Measurements from ENCODE around the gene ABCF2.
A peak's percentile ranks its signal among the peaks of the same experiment; 100 is the strongest.

ABCF2 gene

GRCh38 chr7:151242159-151243044 is 15.4 kb upstream of the ABCF2 start:
- no peak for DNase-seq (ENCODE audit: low spot score)

- no peak for DNase-seq (ENCODE audit: low spot score)
Observed at GRCh38 chr7:151241755-151242096, 14.7 kb upstream of the ABCF2 start.

DNA sequence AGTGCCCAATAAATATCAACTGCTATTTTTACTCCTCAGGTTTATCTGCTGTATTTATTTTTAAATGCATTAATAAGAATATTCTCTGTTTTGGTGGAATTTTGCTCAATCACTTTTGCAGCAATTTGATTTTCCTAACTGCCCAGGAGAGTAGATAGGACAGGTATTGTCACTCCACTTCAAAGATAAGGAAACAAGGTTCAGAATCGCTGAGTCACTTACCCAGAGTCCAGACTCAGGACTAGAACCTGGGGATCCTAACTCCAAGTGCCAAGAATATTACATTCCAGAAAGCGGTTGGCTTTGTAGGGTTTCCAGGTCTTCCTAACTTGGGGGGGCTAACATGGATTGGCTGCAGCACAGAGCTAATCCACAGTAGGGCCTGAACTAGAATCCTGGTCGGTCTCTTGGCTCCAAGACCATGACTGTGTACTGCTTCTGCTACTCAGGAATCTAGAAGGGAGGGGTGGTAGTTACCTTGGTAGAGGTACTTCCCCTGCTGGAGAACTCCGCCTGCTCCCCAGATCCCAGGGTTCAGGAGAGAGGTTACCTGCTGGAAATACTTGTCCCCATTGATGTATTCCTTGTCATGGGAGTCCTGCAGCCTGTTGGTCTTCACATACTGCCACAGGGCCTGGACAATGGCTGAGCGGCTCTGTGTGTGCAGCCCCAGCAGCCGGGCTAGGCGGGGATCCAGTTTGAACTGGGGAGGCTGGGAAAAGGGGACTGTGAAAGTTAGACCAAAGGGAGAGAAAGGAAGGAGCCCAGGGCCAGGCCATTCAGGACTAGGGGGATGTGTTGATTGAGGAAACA is 14.1 kb upstream of the ABCF2 start:
- DNase-seq (ENCODE audit: low spot score), result no peak

GRCh38 chr7:151240536-151240935 is 13.5 kb upstream of the ABCF2 start:
- no peak for DNase-seq (ENCODE audit: low spot score)

- DNase-seq (ENCODE audit: low spot score), result no peak
Observed at GRCh38 chr7:151239837-151240459, 12.9 kb upstream of the ABCF2 start.

DNA sequence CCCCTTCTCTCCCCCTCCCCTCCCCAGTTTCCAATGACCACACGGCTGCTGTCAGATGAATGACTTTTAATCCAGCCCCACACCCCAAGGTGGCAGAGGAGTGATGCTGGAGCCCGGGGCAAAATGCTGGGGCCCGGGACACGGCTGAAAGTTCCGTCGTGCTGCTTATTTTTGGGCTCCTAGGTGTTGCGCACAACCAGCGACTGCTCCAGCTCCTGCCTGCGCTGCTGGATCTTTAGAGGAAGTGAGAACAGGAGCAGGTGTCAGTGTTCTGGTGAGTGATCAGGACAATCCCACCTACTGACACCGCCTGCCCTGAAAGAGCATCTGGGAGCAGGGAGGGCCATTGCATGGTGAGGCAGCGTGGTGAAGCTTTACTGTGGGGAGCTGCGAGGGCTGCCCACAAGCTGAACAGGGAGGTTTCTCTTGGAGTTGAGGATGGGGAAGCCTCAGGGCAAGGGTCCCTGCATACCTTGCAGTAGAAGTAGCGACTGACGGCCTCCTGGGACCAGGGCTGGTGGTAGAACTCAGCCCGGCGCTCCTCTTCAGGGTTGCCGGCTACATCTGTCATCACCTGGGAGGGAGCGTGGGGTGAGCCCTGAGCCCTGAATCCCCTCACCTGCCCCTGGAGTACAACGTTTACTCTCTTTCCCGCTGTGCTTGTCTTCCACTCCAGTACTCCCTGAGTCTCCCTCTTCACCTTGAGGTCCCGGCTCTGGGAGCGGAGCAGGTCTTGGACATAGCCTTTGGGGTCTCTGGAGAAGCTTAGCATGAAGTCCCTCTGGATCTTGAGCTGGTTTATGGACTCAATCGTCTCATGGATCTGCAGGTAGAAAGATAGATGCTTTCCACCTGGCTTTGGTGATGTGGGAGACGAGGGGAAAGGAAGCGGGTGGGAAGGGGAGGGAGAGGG is 12.2 kb upstream of the ABCF2 start:
- DNase-seq (ENCODE audit: low spot score), result no peak

DNA sequence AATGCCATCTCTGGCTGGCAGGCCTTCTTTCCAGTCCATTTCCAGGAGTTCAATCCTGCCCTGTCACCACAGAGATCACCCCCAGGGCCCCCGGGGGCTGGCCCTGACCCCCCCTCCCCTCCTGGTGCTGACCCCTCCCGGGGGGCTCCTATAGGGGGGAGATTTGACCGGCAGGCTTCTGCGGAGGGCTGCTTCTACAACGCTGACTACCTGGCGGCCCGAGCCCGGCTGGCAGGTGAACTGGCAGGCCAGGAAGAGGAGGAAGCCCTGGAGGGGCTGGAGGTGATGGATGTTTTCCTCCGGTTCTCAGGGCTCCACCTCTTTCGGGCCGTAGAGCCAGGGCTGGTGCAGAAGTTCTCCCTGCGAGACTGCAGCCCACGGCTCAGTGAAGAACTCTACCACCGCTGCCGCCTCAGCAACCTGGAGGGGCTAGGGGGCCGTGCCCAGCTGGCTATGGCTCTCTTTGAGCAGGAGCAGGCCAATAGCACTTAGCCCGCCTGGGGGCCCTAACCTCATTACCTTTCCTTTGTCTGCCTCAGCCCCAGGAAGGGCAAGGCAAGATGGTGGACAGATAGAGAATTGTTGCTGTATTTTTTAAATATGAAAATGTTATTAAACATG is 11.3 kb upstream of the ABCF2 start:
- DNase-seq (ENCODE audit: low spot score), result no peak

DNA sequence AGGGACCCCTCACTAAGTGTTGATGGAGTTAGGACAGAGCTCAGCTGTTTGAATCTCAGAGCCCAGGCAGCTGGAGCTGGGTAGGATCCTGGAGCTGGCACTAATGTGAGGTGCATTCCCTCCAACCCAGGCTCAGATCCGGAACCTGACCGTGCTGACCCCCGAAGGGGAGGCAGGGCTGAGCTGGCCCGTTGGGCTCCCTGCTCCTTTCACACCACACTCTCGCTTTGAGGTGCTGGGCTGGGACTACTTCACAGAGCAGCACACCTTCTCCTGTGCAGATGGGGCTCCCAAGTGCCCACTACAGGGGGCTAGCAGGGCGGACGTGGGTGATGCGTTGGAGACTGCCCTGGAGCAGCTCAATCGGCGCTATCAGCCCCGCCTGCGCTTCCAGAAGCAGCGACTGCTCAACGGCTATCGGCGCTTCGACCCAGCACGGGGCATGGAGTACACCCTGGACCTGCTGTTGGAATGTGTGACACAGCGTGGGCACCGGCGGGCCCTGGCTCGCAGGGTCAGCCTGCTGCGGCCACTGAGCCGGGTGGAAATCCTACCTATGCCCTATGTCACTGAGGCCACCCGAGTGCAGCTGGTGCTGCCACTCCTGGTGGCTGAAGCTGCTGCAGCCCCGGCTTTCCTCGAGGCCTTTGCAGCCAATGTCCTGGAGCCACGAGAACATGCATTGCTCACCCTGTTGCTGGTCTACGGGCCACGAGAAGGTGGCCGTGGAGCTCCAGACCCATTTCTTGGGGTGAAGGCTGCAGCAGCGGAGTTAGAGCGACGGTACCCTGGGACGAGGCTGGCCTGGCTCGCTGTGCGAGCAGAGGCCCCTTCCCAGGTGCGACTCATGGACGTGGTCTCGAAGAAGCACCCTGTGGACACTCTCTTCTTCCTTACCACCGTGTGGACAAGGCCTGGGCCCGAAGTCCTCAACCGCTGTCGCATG is 10.5 kb upstream of the ABCF2 start:
- DNase-seq (ENCODE audit: low spot score), result no peak

GRCh38 chr7:151236406-151236805 is 9.4 kb upstream of the ABCF2 start:
- no peak for DNase-seq (ENCODE audit: low spot score)

GRCh38 chr7:151235091-151235787 is 8.2 kb upstream of the ABCF2 start:
- no peak for DNase-seq (ENCODE audit: low spot score)

- DNase-seq (ENCODE audit: low spot score), result no peak
Observed at GRCh38 chr7:151233804-151234203, 6.8 kb upstream of the ABCF2 start.

GRCh38 chr7:151232917-151233701 is 6.1 kb upstream of the ABCF2 start:
- no peak for DNase-seq (ENCODE audit: low spot score)

- DNase-seq (ENCODE audit: low spot score), result peak; percentile 85
Observed at GRCh38 chr7:151232091-151232916, 5.3 kb upstream of the ABCF2 start, which contains the start of gene CHPF2. TSS of gene CHPF2 (plus strand) at chr7:151232483. CDS start at chr7:151234012, 1,529 bp downstream.

DNA sequence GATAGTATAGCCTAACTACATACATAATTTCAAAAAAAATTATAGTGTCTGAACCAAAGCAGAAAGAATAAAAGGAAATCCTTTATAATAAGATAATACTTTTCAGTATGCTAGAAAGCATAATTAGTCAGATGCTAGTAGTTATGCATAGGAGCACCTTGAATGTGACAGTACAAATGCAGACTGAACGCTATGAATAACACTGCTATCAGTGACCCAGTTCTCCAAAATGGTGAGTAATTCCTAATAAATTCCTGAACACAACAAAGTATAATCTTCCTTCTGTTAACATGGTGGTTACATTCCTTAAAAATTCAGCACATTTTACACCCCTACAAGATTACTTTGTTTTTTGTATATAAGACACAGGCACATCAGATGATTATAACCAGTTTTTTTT is 4.1 kb upstream of the ABCF2 start:
- no peak for DNase-seq (ENCODE audit: low spot score)

DNA sequence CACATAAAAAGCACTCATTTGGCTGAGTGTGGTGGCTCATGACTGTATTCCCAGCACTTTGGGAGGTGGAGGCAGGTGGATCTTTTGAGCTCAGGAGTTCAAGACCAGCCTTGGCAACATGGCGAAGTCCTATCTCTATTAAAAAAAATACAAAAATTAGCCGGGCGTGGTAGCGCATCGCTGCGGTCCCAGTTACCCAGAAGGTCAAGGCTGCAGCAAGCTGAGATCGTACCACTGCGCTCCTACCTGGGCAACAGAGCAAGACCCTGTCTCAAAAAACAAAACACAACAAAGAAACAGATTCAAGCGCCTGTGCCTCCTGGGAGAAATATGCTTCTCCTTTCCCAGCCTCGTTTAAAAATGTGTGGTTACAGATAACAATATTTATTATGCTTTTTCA is 2.2 kb upstream of the ABCF2 start:
- no peak for DNase-seq (ENCODE audit: low spot score)

DNA sequence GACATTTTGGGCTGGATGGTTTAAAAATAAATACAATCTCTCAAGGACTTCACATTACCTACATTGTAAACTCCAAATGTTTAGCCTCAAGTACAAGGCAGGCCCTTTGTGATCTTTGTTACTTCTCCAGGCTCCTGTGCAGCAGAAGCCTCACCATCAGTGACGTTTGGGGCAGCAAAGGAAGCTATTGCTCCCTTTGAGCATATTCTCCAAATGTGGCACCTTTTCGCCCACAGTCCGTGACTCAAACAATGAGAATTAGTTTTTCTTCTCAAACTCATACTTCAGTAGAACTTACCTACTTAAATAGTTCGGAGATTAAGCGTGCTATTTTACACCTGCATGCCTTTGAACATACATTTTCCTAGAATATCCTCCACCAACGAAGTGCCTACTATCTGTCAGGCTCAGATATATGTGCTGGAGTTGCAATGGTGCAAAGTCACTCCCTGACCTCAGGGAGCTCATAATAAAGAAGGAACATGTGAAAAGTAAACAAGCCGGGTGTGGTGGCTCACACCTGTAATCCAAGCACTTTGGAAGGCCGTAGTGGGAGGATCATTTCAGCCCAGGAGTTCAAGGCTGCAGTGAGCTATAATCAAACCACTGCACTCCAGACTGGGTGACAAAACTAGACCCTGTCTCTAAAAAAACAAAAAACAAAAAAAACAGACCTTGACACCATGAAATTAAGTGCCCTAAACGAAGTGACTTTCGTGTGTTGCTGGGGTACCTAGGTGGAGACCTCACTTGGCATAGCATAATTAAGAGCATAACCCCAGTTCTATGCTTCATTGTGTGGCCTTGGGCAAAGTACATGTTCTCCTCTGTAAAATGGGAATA is 1.2 kb upstream of the ABCF2 start:
- DNase-seq (ENCODE audit: low spot score), result no peak

GRCh38 chr7:151226560-151226874 is 488 bp downstream of the ABCF2 start:
- no peak for DNase-seq (ENCODE audit: low spot score)

All from putamen (tissue), 1 donor.